GM21619 (cell line): ENCODE measurements around the gene IL1B.
A peak's percentile ranks its signal among the peaks of the same experiment; 100 is the strongest.
"Not testable (repeated sequence)": the region's sequence is repeated elsewhere in the genome, so short reads cannot be mapped to it uniquely, and the experiment has no call there.

Experiments used
- ATAC-seq: cut with Tn5 transposase; IDR thresholded peaks from one replicate; pipeline ENCODE4 v1.9.1; 2021; ENCODE audit not compliant: unreplicated experiment

The IL1B gene

GRCh38 chr2:112836695-112837117 lies at the start of gene IL1B:
IL1B (minus strand) TSS chr2:112836779; CDS start chr2:112836229, 550 bp downstream.
- ATAC-seq = no peak

DNA sequence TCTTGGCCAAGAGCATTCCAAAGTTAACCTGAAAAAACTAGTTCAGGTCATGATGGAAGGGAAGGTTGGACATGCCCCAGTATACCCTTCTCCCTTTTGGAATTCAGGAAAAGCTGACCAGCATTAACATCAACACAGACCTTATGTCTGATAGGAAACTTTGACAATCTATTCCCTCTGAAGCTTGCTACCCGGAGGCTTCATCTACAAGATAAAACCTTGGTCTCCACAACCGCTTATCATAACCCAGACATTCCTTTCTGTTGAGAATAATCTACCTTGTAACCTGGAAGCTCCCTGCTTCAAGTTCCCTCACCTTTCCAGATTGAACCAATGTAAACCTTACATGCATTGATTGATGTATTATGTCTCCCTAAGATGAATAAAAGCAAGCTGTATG lies 49.7 kb upstream of the IL1B start:
- ATAC-seq = no peak

DNA sequence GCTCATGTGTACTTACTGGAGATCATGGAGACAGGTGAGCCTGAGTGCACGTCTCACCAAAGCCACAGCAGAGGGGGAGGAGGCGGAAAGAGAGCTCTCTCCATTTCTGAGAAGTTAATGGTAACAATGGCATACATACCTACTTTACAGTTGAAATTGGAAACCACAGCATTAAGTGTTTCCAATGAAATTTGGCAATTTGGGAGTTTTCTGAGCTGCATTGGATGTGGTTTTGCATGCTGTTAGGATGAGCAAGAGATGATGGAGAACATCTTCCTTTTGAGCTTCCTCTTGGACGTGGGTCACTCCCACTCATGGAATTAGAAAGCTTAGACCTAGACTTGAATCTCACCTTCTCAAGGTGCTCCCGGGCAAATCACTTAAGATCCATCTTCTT lies 48.9 kb upstream of the IL1B start:
- ATAC-seq = no peak

DNA sequence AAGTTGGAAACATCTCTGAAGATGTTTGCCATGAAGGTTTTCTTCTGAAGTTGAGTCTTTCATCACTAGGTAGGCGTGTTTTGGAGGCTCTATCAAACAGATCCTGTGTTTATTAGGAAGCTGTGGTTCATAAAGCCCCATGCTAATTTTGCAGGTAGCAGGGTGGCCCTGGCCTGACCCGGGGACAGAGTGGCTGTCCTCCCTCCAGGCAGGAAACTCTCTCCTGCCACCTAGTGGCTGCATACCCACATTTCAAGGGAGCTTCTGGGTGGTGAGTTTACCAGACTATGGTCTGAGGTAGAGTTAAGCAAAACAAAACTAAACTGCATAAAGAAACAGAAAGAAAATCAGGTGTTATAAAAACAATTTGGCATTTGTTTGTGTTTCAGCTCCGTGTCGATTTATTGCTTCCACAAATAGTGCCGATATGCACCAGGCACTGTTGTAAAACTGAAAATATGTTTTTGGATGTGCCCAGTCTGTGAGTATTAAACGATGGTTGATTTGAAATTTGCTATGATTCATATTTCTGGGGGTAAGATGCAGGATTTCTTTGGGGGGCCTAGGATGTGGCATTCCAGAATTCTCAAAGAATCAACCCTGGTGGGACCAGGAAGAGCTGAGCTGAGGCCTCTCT lies 48.4 kb upstream of the IL1B start:
- peak; percentile 51 for ATAC-seq

DNA sequence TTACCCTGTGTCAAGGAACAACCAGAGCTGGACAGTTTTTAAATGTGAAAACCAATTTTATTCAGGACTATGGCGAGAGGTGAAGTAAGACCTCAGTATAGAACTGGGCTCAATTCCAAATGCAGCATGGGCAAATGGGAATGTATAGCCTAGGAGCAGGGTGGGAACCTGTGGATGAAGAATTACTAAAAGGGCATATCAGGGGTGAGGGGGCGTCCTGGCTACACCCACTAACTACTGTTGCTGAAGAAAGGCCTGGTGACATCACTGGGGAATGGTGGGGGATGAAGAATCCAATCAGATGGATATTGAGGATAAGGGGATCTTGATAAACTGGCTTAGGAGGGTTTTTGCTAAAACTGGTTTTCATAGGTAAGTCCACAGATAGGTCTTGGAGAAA lies 47.1 kb upstream of the IL1B start:
- ATAC-seq = no peak

DNA sequence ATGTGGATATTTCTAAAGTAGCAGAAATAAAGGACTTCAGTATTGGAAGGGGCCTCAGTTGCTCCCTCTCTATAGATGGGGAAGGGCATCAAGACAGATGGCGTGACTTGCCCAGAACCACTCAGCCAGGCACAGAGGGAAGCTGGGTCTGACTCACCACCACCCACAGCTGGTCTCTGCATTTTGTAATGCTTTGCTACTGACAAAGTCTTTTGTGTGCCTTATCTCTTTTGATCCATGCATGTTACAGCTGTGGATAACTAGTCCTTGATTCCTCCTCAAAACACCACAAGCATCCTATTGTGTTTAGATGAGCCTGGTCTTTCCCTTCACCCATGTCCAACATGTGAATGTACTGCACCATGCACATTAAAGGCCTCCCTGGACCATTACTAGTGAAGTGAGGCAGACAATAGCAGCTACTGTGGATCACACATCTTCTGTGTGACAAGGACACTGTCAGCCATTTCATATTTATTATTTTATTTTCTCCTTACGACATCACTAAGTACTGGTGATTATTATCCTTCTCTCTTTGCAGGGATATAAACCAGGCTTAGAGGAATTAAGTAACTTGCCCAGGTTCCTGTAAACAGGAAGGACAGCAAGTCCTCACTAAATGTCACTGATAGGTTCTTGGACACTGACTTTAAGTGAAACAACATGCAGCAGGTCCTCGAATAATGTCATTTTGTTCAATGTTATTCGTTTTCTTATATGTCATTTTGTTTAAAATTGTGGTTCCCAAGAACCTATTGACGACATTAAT lies 44.8 kb upstream of the IL1B start:
- peak; percentile 61 for ATAC-seq

DNA sequence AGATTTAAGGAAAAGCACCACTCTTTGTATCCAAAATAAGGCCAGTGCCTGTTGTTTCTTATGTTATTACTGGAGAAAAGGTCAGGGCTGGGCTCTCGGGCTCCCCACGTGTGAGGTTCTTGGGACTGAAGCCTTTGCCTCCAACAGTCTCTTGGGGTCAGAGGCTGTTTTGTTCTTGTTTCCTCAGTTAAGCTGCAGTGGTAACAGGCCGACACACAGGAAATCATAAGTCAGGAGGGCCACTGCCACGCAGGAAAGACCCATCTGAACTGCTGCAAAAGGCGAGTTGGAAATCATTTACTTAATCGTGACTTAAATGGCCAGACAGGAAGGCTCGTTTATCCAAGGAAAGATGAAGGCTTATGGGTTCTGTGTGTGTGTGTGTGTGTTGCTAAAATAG lies 44.1 kb upstream of the IL1B start:
- no peak for ATAC-seq

DNA sequence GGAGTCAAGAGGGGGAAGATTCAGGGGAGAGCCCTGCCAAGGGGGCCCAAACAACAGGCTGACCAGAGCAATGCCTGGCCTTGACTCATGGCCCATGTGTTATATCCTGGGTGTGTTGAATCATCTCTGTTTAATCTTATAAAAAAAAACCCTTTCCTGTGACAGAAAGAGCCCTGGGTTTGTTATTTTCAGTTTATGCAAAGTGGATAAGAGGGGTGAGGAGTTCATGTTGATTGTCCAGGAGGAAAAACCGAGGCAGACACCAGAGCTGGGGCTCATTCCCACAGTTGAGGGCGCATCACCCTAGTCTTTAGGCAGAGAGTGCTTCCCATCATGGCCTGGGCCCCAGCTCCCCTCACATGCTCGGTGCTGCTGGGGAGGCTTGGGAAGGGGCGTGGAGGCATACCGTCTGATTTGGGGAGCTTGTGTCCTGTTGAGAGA lies 43.5 kb upstream of the IL1B start:
- no peak for ATAC-seq

GRCh38 chr2:112879491-112880041 lies 43.0 kb upstream of the IL1B start:
- no peak for ATAC-seq

GRCh38 chr2:112877423-112877822 lies 40.8 kb upstream of the IL1B start:
- no peak for ATAC-seq

GRCh38 chr2:112876971-112877361 lies 40.4 kb upstream of the IL1B start:
- ATAC-seq = no peak

DNA sequence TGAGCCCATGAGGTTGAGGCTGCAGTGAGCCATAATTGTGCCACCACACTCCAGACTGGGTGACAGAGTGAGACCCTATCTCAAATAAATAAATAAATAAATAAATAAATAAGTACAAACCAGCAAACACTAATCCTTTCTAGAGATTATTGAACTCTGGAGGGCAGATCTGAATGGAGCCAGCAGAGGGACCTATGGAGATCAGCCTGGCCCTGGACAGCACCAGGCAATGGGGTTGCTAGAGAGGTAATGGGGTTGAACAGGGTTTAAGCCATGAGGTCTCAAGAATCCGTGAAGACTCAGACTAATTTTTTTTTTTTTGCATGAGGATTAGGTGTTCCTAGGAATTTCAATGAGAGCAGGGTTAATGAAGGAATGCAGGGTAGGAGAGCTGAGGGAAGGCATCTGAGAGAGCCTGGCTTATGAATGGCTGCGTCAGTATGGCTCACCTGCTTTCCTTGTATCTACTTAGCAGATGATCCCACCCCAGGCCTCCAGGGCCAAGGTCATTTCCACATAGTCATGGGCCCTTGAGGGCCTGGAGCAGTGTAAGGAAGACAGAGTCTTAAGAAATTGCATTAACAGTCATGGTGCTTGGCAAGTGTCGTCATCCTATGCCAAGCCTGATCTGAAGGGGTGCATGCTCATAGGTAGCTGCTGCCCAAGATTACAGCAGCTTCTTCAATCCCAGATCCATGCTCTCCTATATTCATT lies 39.8 kb upstream of the IL1B start:
- no peak for ATAC-seq

- no peak for ATAC-seq
These were observed 34.6 kb upstream of the IL1B start for GRCh38 chr2:112870841-112871835.

- ATAC-seq = no peak
These were observed 32.8 kb upstream of the IL1B start for GRCh38 chr2:112869258-112869842.

DNA sequence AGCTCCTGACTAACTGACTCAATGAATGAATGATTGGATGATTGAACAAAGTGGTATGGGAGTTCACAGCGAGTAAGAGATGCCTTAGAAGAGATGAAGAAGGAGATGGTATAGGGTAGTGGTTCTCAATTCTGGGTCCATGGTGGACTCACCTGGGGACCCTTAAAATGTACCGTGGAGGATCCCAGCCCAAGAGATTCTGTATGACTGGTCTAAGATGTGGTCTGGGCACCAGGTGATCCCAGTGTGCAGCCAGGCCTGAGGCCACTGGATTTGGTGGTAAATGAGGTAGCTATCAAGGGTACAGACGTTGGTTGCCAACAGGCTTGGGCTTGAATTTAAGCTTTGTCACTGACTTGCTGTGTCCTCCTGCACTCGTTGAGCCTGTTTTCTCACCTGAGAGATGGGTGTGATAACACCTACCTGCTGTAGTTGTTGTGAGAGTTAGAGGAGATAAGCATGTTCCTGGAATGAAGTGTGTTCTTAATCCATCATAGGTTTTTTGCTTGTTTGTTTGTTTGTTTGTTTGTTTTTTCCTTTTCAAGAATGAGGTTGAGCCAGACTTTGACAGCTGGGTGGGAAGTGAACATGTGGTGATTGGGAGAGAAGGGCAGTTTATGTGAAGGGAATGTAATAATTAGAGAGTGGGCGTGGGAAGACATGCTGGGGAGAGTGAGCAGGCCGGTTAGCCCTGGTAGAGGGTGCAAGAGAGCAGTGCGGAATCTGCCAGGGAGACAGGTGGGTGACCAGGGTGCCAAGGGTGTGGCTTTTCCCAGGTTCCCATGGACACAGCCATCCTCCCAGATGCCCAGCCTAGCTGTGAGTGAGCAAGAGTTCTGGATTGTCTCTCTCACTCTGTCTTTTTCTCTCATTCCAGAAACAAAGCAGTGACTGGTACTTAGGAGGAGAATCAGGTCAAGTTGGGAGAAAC lies 31.4 kb upstream of the IL1B start:
- ATAC-seq = no peak

GRCh38 chr2:112866128-112866835 lies 29.7 kb upstream of the IL1B start:
- ATAC-seq = no peak

- ATAC-seq = no peak
These were observed 27.5 kb upstream of the IL1B start for GRCh38 chr2:112864072-112864471.

- ATAC-seq = not testable (repeated sequence)
These were observed 23.0 kb upstream of the IL1B start for GRCh38 chr2:112859406-112860183.
